NCI-H187 (cell line): ENCODE measurements around the gene WNK1.

Source experiments
- DNase-seq, 2 experiments: peaks; one replicate each; lab custom pipeline; 2025; lab: John Stamatoyannopoulos, UW

Gene WNK1

DNA sequence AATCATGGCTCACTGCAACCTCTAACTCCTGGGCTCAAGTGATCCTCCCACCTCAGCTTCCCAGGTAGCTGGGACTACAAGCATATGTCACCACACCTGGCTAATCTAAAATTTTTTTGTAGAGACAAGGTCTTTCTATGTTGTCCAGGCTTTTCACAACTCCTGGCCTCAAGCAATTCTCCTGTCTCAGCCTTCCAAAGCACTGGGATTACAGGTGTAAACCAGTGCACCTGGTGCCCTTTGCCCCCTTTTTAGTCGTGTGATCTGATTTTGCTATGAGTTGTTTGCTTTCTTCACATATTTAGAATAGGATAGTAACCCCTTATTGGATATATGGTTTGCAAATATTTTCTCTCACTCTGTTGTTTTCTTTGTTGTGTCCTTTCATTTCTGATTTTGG is 198.8 kb downstream of the WNK1 start:
- no peak for DNase-seq

- no peak for DNase-seq
Measured at GRCh38 chr12:953776-954175, 201.4 kb downstream of the WNK1 start.

DNA sequence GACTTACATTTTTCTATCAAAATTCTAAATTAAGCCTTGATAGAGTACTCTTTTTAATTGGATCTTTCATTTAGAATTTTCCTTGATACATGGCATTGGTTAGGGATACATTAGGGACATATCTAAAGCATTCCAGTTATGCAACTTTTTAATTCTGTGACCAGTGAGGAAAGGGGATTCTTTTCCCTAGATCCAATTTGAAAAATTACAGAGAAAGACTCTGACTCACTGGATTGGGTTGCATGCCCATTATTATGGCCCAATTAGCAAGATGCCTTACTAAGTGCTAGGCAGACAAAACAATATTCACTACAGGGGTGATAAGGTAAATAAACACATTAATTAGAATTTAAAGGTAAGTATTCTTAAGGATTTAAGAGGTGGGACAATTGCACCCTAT is 202.4 kb downstream of the WNK1 start:
- no peak for DNase-seq

- no peak for DNase-seq
Measured at GRCh38 chr12:955939-956338, 203.6 kb downstream of the WNK1 start.

DNA sequence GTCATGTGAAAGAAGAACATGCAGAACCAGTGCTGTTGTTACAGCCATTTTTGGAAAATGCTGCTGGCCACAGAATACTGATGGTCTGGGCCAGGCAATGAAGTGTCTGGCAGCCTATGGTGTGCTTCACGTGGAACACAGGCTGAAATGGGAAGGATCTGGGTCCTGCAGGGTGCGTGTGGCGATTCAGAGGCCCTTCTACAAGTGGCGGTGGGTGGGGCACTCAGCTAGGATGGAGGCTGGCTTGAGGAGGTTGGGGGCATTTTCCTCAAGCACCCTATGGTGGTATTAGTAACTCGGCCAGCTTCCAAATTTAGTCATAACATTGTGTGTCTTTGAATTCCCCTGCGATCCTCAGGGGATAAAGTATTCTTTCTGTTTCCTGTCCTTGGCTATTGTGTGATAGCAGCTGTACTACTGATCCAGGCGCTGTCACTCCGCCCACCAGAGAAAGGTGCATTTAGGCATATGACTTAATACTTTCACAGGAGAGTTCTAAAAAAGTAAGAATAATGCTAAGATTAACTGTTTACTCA is 206.3 kb downstream of the WNK1 start:
- no peak for DNase-seq
